Measurements from ENCODE around the gene AFAP1L1.
"Not testable (repeated sequence)": the region's sequence is repeated elsewhere in the genome, so short reads cannot be mapped to it uniquely, and the experiment has no call there.

AFAP1L1 gene

GRCh38 chr5:149262315-149262714 lies 9.3 kb upstream of the AFAP1L1 start:
- DNase-seq, result no peak

DNA sequence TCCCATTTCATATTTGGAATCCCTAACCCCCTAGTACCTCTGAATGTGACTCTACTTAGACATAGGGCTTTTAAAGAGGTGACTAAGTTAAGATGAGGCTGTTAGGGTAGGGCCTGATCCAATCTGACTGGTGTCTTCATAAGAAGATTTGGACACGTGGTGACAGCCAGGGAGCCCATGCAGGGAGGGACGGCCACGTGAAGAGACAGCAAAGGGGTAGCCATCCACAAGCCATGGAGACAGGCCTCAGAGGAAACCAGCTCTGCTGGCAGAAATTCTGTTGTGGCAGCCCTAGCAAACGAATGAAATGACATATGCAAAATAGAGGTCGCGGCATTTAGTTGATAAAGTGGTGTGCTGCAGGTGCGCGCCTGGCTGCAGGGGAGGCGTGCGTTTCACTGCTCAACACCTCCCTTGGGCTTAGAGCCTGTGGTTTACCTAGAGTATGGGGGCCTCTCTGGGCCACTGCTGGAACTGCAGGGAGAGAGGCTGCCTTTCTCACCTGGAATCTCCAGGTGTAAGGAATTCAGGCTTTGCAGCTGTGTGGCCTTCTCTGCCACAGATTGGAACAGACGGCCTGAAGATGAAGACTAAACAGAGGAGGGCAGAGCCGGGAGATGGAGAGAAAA lies 7.1 kb upstream of the AFAP1L1 start:
- no peak for DNase-seq

GRCh38 chr5:149265068-149265465 lies 6.6 kb upstream of the AFAP1L1 start:
- no peak for DNase-seq

- no peak for DNase-seq
Observed at GRCh38 chr5:149265597-149265996, 6.1 kb upstream of the AFAP1L1 start.

- no peak for DNase-seq
Observed at GRCh38 chr5:149267241-149267973, 4.3 kb upstream of the AFAP1L1 start.

- DNase-seq, result peak in 1 of 2 experiments; percentile 67
Observed at GRCh38 chr5:149268928-149269557, 2.6 kb upstream of the AFAP1L1 start.

DNA sequence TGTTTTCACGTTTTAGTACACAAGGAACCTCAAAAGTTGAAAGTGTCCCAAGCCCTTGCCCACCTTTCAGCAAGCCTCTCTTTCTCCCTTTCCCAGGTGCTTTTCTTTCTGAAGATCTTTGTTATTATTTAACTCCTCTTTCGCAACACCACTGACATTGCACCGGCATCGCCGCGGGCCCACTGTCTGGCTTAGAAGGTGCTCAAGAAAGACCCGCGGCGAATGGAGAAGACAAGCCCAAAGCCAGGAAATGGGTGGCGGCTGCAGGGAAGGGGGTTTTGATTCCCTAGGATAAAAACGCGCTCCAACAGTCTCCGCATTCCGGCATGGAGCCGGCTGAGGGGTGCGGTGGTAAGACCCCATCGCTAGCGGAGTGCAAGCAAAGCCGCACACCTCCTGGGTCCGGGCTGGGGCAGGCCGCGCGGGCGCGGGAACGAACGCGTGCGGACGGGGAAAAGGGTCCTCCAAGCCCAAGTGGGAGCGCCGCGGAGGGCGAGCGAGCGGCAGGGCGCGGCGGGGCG lies 404 bp upstream of the AFAP1L1 start:
- DNase-seq, result no peak

DNA sequence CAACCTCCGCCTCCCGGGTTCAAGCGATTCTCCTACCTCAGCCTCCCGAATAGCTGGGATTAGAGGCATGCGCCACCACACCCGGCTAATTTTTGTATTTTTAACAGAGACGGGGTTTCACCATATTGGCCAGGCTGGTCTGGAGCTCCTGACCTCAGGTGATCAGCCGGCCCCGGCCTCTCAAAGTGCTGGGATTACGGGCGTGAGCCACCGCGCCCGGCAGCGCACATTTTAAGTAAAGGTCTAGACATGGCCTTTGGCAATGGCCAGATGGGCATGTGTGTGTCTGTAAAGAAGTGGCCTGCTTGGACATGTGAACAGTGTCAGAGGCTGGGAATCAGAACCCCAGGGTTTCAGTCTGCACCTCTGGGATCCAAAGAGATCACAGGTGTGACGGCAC lies 1.1 kb downstream of the AFAP1L1 start:
- not testable (repeated sequence) for DNase-seq

DNA sequence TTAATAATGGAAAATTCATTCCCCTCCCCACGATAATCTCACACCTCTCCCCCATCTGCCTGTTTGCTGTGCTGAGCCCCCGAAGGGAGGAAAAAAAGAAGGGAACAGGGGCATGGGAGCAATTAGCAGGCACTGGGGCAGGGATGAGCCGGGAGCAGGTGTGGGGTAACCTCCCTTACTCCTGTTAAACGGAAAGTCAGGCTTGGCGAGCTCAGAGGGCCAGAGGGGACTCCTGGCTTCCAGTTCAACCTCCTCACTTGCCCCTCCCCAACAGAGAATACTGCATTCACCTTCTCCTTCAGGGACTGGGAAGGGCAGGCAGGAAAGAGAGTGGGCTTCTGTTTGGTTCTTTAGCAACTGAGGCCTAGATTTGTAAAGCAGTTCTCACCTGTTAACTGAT lies 1.6 kb downstream of the AFAP1L1 start:
- DNase-seq, result no peak

GRCh38 chr5:149273950-149274349 lies 2.3 kb downstream of the AFAP1L1 start:
- DNase-seq, result no peak

DNA sequence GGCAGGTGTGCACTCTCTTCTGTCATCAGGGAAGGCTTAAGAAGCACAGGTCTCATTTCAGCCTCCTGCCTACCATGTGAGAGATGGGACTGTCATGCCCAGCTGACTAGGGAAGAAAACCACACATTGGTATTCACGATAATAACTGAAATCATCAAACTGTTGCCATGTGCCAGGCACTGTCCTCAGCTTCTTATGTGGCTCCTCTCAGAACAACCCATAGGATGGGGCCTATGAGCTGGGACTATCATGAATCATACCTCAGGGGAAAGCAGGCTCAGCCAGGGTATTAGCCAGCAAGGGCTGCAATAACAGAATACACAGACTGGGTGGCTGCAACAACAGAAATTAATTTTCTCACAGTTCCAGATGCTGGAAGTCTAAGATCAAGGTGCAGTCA lies 3.3 kb downstream of the AFAP1L1 start:
- no peak for DNase-seq

GRCh38 chr5:149277801-149278200 lies 6.1 kb downstream of the AFAP1L1 start:
- DNase-seq, result no peak

DNA sequence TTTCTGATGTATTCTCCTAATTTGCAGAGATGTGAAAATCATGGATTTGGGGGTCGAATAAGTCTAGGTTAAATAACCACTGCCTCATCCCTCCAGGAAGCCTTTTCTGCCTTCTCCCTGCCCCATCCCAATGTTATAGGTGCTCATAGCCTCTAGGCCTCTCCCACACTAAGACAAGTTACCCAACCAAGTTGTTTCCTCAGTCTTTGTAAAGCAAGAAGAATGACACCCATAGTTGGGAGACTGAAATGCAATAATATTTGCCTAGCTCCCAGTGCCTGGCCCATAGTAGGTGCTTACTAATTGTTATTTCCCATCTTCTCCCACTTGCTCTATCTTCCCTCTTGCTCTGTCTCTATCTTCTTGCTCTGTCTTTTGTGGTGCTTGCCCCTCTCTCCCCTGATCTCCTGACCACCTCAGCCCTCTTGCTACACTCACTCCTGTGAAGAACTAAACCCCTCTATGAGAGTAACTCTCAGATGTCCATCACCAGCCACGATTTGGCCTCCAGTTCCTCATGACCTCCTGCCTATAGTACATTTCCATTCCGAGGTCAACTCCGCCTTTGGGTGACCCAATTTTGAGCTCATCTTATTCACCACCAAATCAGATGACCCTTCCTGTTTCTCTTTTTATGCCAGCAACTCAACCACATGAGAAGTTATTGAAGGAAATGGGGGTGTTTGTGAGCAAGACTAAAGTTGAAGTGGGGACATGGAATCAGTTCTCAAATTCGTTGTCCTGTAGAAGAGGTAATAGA lies 7.0 kb downstream of the AFAP1L1 start:
- DNase-seq, result no peak

GRCh38 chr5:149279661-149280060 lies 8.0 kb downstream of the AFAP1L1 start:
- no peak for DNase-seq

DNA sequence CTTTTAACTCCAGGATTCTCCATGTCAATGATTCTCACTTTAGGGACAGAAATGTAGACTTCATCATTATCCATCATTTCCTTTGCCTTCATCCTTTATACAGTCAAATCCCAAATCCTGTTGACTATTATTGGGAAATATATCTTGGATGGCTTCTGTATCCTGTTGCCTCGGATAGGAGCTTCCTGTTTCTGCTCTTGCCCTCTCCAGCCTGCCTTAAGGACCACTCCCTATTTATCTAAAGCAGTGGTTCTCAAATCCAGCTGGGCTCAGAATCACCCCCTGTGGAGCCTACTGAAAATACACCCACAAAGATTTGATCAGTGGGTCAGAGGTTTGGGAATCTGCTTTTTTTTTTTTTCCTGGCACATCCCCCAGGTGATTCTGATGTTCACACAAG lies 8.5 kb downstream of the AFAP1L1 start:
- no peak for DNase-seq

DNA sequence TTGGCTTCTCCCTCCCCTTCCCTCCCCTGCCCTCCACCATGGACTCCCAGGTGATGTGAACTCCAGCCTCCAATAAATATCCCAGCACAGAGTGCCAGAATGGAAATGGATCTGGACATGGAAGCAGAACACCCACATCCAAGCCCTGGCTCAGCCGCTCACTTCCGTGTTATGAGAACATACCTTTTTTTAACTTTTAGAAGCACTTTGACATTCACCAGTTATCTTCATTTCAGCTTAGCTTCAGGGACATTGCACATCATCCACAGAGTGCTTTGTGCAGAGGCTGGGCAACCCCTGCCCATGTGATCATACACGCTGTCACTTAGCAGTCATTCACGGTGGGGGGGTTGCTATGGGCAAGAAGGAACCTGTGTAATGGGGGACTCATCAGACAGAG lies 9.1 kb downstream of the AFAP1L1 start:
- DNase-seq, result no peak

- no peak for DNase-seq
Observed at GRCh38 chr5:149282027-149282965, 10.6 kb downstream of the AFAP1L1 start.

DNA sequence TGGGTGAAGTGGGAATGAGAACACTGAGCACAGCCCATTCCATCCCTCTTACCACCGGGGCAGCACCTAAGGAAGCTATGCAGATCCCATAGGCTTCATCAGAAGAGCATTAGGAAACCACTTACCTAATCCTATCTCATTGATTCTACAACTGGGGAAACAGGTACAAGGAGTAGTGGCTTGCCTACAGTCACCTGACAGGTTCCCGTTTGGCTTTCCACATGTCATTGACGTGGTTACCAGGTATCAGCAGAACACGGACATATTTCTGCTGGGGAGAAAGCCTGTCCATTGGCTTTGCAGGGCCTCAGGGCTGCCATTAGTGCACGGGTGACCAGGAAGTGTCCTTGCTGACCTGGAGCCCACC lies 11.3 kb downstream of the AFAP1L1 start:
- no peak for DNase-seq

DNA sequence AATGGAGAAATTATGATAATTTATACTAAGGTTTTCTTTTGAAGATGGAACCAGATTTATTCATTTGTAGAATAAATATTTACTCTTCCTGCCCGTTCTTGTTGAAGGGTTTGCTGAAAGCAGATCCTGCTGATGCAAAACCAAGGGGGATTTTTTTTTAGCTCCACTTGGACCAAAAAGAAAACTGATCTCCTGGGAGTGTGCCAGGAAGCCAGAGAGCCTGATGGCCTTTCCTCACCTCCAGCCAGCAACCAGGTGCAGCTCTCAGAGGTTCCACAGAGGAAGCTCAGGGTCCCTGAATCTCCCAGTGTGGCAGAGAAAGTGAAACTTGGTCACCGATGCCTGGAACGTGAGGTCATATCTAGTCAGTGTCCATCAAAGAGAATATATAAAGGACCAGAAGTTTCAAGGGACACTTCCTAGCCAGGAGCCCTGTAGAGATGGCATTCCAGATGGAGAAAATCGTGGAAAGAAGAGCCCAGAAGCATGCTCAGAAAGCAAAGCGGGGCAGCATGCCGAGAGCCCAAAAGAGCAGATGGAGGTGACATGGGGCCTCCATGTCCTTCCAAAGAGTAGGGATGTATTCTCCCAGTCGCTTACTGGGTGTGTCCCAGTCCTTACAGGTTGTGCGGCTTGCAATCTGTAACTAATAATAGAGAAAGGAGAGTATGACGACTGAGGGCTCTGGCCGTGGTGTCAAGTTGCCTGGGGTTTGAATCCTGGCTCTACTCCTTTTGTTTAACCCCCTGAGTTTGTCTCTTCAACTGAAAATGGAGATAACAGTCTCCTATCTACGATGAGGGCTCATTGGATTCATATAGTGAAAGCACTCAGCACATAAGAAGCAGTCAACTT lies 12.2 kb downstream of the AFAP1L1 start:
- DNase-seq, result no peak

GRCh38 chr5:149284501-149284900 lies 12.8 kb downstream of the AFAP1L1 start:
- DNase-seq, result no peak

- no peak for DNase-seq
Observed at GRCh38 chr5:149285153-149285552, 13.5 kb downstream of the AFAP1L1 start.

Data from NCI-H446 (cell line).